Spleen (tissue), 11 donors: Measurements from ENCODE around the gene DLG3. TPM values are rescaled to one million over a fixed set of nuclear protein-coding genes. Genes with fewer than 3 reads are reported as not detected.
A peak's percentile ranks its signal among the peaks of the same experiment; 100 is the strongest.

Source experiments
- DNase-seq: peaks from one replicate; pipeline ENCODE4 v3.0.0-alpha.2; 2020
- H3K27ac ChIP-seq, 8 donors: fragments of 200-600 bp; sonication (generic) in 7 of 8; 1 replicate in 4 of 8; 2 replicates in 4 of 8; pipeline versions ENCODE4 v1.5.0 to v1.8.0; 2016 to 2021; ENCODE audit warnings: inconsistent platforms in 4 of 8, mild to moderate bottlenecking in 4 of 8, moderate library complexity in 1 of 8
- H3K27me3 ChIP-seq, 7 donors: fragments of 200-600 bp; sonication (generic) in 6 of 7; replicated peaks in 1 of 7; 1 replicate in 4 of 7; 2 replicates in 3 of 7; pipeline versions ENCODE4 v1.5.0 to v1.8.0; 2016 to 2021; ENCODE audit warnings: inconsistent platforms in 3 of 7, mild to moderate bottlenecking in 1 of 7
- H3K36me3 ChIP-seq, 6 donors: fragments of 200-600 bp; sonication (generic) in 5 of 6; 1 replicate in 4 of 6; 2 replicates in 2 of 6; pipeline versions ENCODE4 v1.5.0 to v1.8.0; 2016 to 2021; ENCODE audit warnings: inconsistent platforms in 2 of 6
- H3K4me1 ChIP-seq, 6 donors: fragments of 200-600 bp; sonication (generic) in 5 of 6; 1 replicate in 3 of 6; 2 replicates in 3 of 6; pipeline versions ENCODE4 v1.5.0 to v1.8.0; 2016 to 2021; ENCODE audit warnings: inconsistent platforms in 3 of 6
- H3K4me3 ChIP-seq, 8 donors: fragments of 200-600 bp; sonication (generic) in 7 of 8; 1 replicate in 4 of 8; 2 replicates in 4 of 8; pipeline versions ENCODE4 v1.5.0 to v1.8.0; 2016 to 2021; ENCODE audit warnings: inconsistent platforms in 4 of 8, mild to moderate bottlenecking in 4 of 8, moderate library complexity in 2 of 8
- H3K9me3 ChIP-seq, 8 donors: fragments of 200-600 bp; sonication (generic) in 7 of 8; 1 replicate in 4 of 8; 2 replicates in 4 of 8; pipeline versions ENCODE4 v1.5.0 to v1.8.0; 2016 to 2021; ENCODE audit warnings: inconsistent platforms in 4 of 8
- CTCF ChIP-seq, 11 experiments: fragments of 200-600 bp in 7 of 11; fragments of 450-650 bp in 4 of 11; sonication (generic) in 4 of 11; IDR thresholded peaks in 8 of 11; conservative IDR thresholded peaks in 3 of 11; 1 replicate in 7 of 11; 2 replicates in 4 of 11; pipeline versions ENCODE4 v1.4.0 to v1.8.0; 2016 to 2021; ENCODE audit warnings: antibody characterized with exemption in 11 of 11, inconsistent platforms in 4 of 11, mild to moderate bottlenecking in 1 of 11
- POLR2A ChIP-seq, 3 donors: fragments of 450-650 bp; IDR thresholded peaks; one replicate each; pipeline ENCODE4 v1.5.1; 2017; ENCODE audit warnings: antibody characterized with exemption in 3 of 3, mild to moderate bottlenecking in 1 of 3
- POLR2AphosphoS5 ChIP-seq, 3 donors: sonication (generic); formaldehyde crosslinking; IDR thresholded peaks; one replicate each; pipeline ENCODE4 v1.5.1; 2017; ENCODE audit warnings: antibody characterized with exemption in 3 of 3
- WGBS, 5 donors: extraction: QIAGEN DNeasy Blood & Tissue Kit in 3 of 5; methylation state at CpG; one replicate each; pipeline versions ENCODE4 v1.1.5 to v1.1.7; 2013 to 2018; 5-methylcytosine and 5-hydroxymethylcytosine counted together
- intact Hi-C: fragments of 100-400 bp; cut with DNase I; formaldehyde crosslinking; loops from one replicate; pipeline ENCODE4 v1.15.0; 2023; ENCODE audit warnings: low total_unique reads
- polyA plus RNA-seq, 3 donors: library from polyadenylated mRNA; stranded (reverse); fragments of 200-250 nt; gene quantifications; one replicate each; pipeline ENCODE4 v1.2.1, GENCODE V29; 2013
- total RNA-seq, 7 donors: library from RNA; depleted of rRNA in 3 of 7; stranded (reverse); fragments of >200 nt in 3 of 7; fragmentation: NEBNext Ultra II Directional in 4 of 7; extraction: Animal tissue kit (Norgen Biotek cat#: 25700) in 4 of 7; gene quantifications; one replicate each; pipeline versions ENCODE4 v1.1.0 to v1.2.1, GENCODE V29; 2016 to 2021
- donor health status: healthy with polysubstance abuse.
- donor health status: DM: no; HTN: no; CAD: no; lungs with moderate emphysema.
- donor health status: DM: no; HTN: no; CAD: no.
- donor health status: Bipolar disorder and iron deficiency.
- donor health status: healthy.
- donor health status: DM: no; HTN: no; CAD: no.
- donor health status: DM: yes; HTN: yes; CAD: no.

Gene DLG3
- total and polyA plus RNA-seq, 10 donors, result 2.7 to 46.3 (median 35.5) TPM

DNA sequence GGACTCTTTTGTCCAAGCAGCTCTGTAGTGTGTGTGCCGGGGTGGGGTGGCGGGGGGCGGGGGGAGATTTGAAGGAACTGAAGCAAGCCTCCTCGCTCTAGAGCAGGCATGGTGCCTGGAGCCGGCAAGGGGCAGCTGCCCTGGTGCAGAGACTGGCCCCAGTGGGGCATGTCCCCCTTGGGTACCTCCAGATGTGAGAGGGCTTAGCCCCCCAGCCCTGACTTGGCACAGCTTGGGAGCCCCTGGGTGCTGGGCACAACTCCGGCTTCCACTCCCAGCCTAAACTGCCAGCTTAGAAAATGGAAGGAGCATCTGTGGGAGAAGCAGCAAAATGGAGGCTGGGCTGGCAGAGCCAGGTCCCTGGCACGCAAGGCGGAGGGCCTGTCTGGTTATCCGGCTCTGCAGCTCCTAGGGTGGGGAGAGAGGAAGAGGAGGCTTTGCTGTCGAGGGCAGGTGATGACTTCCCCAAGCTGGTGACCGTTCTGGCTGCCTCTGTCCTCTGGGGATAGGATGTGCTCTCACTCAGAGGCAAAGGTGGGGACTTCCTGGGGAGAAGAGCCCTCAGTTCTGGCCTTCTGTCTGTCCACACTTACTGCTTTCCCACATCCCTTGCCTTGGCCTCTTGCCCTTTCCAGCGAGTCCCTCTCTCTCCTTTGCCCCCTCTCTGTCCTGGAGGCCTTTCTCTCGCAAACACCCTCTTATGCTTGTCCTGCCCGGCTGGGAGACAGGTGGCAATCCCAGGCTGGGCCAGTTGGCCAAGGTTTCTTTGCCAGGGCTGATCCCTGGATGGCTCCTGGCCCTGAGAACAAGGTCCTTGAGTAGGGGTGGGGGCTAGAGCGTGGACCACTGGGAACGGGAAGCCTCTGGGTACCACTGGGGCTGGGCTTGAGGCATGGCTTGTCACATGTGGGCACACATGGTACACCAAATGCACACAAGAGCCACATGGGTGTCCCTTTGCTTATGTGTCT lies 2.0 kb downstream of the DLG3 start:
- no peaks in the 10 kb centered on the region for H3K9me3 ChIP-seq
- WGBS, 5 donors, result 65 to 85% (median 73%) methylated on average over 3 to 16 of the region's 16 CpGs
- peak overlapping the region in 3 of 8 donors; percentile 38 to 67 (median 46) for H3K4me3 ChIP-seq
- intact Hi-C loops, result no loop called here
- no peak for DNase-seq
- H3K4me1 ChIP-seq, result peaks cover 0 to 12% (median under 1%) of the 10 kb centered on the region in 6 donors
- H3K27me3 ChIP-seq, result peaks cover 0 to 37% (median 14%) of the 10 kb centered on the region in 7 donors
- peak overlapping the region in 1 of 8 donors; percentile 11 for H3K27ac ChIP-seq
- TF ChIP-seq CTCF (IDR thresholded peaks at IDR 0.05 in 8 of 11, conservative IDR thresholded peaks at IDR 0.05 in 3 of 11) (no peak), POLR2A (IDR thresholded peaks at IDR 0.05) (no peak), POLR2AphosphoS5 (IDR thresholded peaks at IDR 0.05) (no peak)
- H3K36me3 ChIP-seq, result no peaks in the 10 kb centered on the region

DNA sequence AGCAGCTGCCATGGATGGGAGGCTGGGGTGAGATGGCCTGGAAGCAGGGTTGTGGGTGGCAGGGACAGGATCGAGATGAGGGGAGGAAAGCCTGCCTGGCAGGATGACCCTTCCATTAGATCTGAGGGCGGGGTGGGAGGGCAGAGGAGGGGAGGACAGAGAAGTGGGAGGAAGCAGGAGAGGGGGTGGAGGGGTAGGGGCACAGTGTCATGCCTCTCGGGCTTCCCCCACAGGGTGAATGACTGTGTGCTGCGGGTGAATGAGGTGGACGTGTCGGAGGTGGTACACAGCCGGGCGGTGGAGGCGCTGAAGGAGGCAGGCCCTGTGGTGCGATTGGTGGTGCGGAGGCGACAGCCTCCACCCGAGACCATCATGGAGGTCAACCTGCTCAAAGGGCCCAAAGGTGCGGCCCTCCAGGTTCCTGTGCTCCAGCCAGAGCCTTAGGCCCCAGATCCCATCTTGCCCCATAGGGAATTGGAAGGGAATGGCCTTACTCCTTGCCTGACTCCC lies 4.9 kb downstream of the DLG3 start:
- intact Hi-C loops, result no loop called here
- H3K27ac ChIP-seq, result no peak overlapping the region
- peaks cover 0 to 32% (median 15%) of the 10 kb centered on the region in 6 donors for H3K4me1 ChIP-seq
- 84 to 96% (median 87%) methylated on average over 8 to 14 of the region's 14 CpGs for WGBS, 5 donors
- no peaks in the 10 kb centered on the region for H3K36me3 ChIP-seq
- H3K9me3 ChIP-seq, result no peaks in the 10 kb centered on the region
- no peak overlapping the region for H3K4me3 ChIP-seq
- TF ChIP-seq POLR2A (IDR thresholded peaks at IDR 0.05) (no peak), CTCF (IDR thresholded peaks at IDR 0.05 in 8 of 11, conservative IDR thresholded peaks at IDR 0.05 in 3 of 11) (no peak), POLR2AphosphoS5 (IDR thresholded peaks at IDR 0.05) (no peak)
- DNase-seq, result no peak
- H3K27me3 ChIP-seq, result peaks cover 0 to 32% (median 10%) of the 10 kb centered on the region in 7 donors

DNA sequence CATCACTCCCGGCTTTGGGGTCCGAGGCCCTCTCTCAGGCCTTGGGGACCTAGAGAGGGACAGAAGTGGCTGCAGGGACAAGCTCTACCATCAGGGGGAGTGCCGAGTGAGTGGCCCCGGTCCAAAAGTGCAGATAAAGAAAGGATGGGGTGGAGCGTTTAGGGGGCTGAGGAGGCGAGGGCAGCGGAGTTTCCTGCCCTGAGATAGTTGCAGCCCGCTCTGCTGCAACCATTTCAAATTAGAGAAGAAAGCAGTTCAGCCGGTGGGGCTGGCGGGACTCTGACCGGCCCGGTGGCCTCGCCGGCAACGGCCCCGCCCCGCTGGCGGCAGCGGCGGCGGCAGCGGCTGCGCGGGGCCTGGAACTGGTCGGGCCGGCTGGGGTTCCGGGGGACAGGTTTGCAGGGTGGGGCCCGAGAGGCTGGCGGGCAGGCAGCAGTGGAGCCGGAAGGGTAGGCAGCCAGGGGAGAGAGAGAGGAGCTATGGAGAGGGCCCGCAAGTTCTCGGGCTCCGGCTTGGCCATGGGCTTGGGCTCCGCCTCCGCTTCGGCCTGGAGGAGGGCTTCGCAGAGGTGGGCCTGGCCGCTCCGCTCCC lies 7.6 kb downstream of the DLG3 start:
- Histone ChIP-seq H3K9me3 (no peaks in the 10 kb centered on the region), H3K4me3 (peak overlapping the region; percentile 20 to 76 (median 48)), H3K36me3 (no peaks in the 10 kb centered on the region), H3K27ac (peak overlapping the region; percentile 2 to 84 (median 54)), H3K4me1 (peaks cover 0 to 46% (median 18%) of the 10 kb centered on the region in 6 donors), H3K27me3 (peaks cover 0 to 40% (median 0%) of the 10 kb centered on the region in 7 donors)
- DNase-seq, result peak; percentile 84
- TF ChIP-seq CTCF (IDR thresholded peaks at IDR 0.05 in 8 of 11, conservative IDR thresholded peaks at IDR 0.05 in 3 of 11) (peak in 10 of 11 experiments; percentile 15 to 72 (median 60)), POLR2AphosphoS5 (IDR thresholded peaks at IDR 0.05) (peak in 1 of 3 donors; percentile 36), POLR2A (IDR thresholded peaks at IDR 0.05) (no peak)
- WGBS, 5 donors, result 0 to 35% (median 1%) methylated on average over 15 to 39 of the region's 39 CpGs
- intact Hi-C loops, result no loop called here
